Fibroblast of lung (primary cell): ENCODE data around the gene HNF4A. TPM values are rescaled to one million over a fixed set of nuclear protein-coding genes. Genes with fewer than 3 reads are reported as not detected.

Experiments used
- DNase-seq, 2 donors: peaks; one replicate each; pipeline versions ENCODE4 v3.0.0 to v3.0.0-alpha.2; 2010; ENCODE audit warnings: low read depth in 2 of 2
- H2AFZ ChIP-seq: 2 replicates; pipeline ENCODE4 v1.5.1; 2012; ENCODE audit warnings: low read length, control low read depth, inconsistent platforms
- H3K27ac ChIP-seq: 2 replicates; pipeline ENCODE4 v1.5.1; 2011; ENCODE audit warnings: low read length, control low read depth; ENCODE audit not compliant: insufficient read depth
- H3K27me3 ChIP-seq: 2 replicates; pipeline ENCODE4 v1.5.1; 2011; ENCODE audit warnings: mild to moderate bottlenecking, low read length; ENCODE audit not compliant: control insufficient read depth, insufficient read depth
- H3K36me3 ChIP-seq: 2 replicates; pipeline ENCODE4 v1.5.1; 2011; ENCODE audit warnings: low read length; ENCODE audit not compliant: control insufficient read depth, insufficient read depth
- H3K4me1 ChIP-seq: 2 replicates; pipeline ENCODE4 v1.5.1; 2011; ENCODE audit warnings: low read length; ENCODE audit not compliant: control insufficient read depth, insufficient read depth; ENCODE audit errors: extremely low read depth
- H3K4me2 ChIP-seq: 2 replicates; pipeline ENCODE4 v1.5.1; 2011; ENCODE audit warnings: low read length, control low read depth; ENCODE audit not compliant: insufficient read depth; ENCODE audit errors: extremely low read depth
- H3K4me3 ChIP-seq, 4 experiments: fragments of 200-600 bp in 1 of 4; sonication (generic) in 1 of 4; replicated peaks in 1 of 4; 2 replicates each; pipeline ENCODE4 v1.5.1; 2011 to 2016; ENCODE audit warnings: low read length in 4 of 4, low read depth in 3 of 4, mild to moderate bottlenecking in 3 of 4, control low read depth in 2 of 4, inconsistent platforms in 1 of 4, mixed read lengths in 1 of 4; ENCODE audit not compliant: insufficient read depth in 1 of 4; ENCODE audit errors: control extremely low read depth in 1 of 4
- H3K79me2 ChIP-seq: 2 replicates; pipeline ENCODE4 v1.5.1; 2012; ENCODE audit warnings: mild to moderate bottlenecking, low read length, inconsistent platforms; ENCODE audit not compliant: control insufficient read depth, insufficient read depth
- H3K9ac ChIP-seq: 2 replicates; pipeline ENCODE4 v1.5.1; 2011; ENCODE audit warnings: mild to moderate bottlenecking, low read length, control low read depth; ENCODE audit not compliant: insufficient read depth
- H3K9me3 ChIP-seq: 2 replicates; pipeline ENCODE4 v1.5.1; 2012; ENCODE audit warnings: low read depth, low read length; ENCODE audit not compliant: control insufficient read depth, insufficient read depth
- H4K20me1 ChIP-seq: 2 replicates; pipeline ENCODE4 v1.5.1; 2011; ENCODE audit warnings: low read length; ENCODE audit not compliant: control insufficient read depth, insufficient read depth; ENCODE audit errors: extremely low read depth
- CTCF ChIP-seq, 2 donors: IDR thresholded peaks in 1 of 2; conservative IDR thresholded peaks in 1 of 2; 1 replicate in 1 of 2; 2 replicates in 1 of 2; pipeline ENCODE4 v1.5.1; 2011 to 2012; ENCODE audit warnings: low read length in 2 of 2, control low read depth in 1 of 2, inconsistent platforms in 1 of 2, low read depth in 1 of 2, mild to moderate bottlenecking in 1 of 2
- EZH2 ChIP-seq: IDR thresholded peaks from 2 replicates; pipeline ENCODE4 v1.5.1; 2012; ENCODE audit warnings: low read length, control low read depth, mild to moderate bottlenecking; ENCODE audit errors: missing control alignments
- polyA plus RNA-seq, 2 donors: library from polyadenylated mRNA; depleted of rRNA in 1 of 2; stranded (reverse) in 1 of 2; unstranded in 1 of 2; fragments of >200 nt; gene quantifications; 2 replicates each; pipeline ENCODE4 v1.2.1, GENCODE V29; 2011 to 2012; ENCODE audit warnings: missing spikeins in 1 of 2
- total RNA-seq: library from RNA; depleted of rRNA; stranded (reverse); fragments of >200 nt; gene quantifications from 2 replicates; pipeline ENCODE4 v1.2.1, GENCODE V29; 2014

The HNF4A gene
- total and polyA plus RNA-seq, 2 donors (not counting 1 experiment from before 2014, with no cell fraction given), result not detected

GRCh38 chr20:44364780-44365179 is 9.3 kb downstream of the HNF4A start:
- Histone ChIP-seq H3K36me3 (no peaks in the 10 kb centered on the region), H3K4me1 (no peaks in the 10 kb centered on the region), H3K4me2 (no peak overlapping the region), H4K20me1 (no peaks in the 10 kb centered on the region), H2AFZ (no peak overlapping the region), H3K79me2 (no peaks in the 10 kb centered on the region), H3K4me3 (no peak overlapping the region), H3K9me3 (no peaks in the 10 kb centered on the region), H3K27ac (no peak overlapping the region), H3K9ac (no peak overlapping the region), H3K27me3 (peaks cover under 1% of the 10 kb centered on the region)
- no peak for DNase-seq
- no peak for TF ChIP-seq EZH2
- no peak for TF ChIP-seq CTCF (conservative IDR thresholded peaks at IDR 0.05 in 1 of 2, IDR thresholded peaks at IDR 0.05 in 1 of 2; ENCODE audit: low read depth in 1 of 2, low read length in 2 of 2)

GRCh38 chr20:44367746-44368145 is 12.2 kb downstream of the HNF4A start:
- Histone ChIP-seq H3K79me2 (no peaks in the 10 kb centered on the region), H3K4me3 (no peak overlapping the region), H4K20me1 (no peaks in the 10 kb centered on the region), H3K27ac (no peak overlapping the region), H3K4me1 (no peaks in the 10 kb centered on the region), H3K4me2 (no peak overlapping the region), H3K9ac (no peak overlapping the region), H3K27me3 (peaks cover 3% of the 10 kb centered on the region), H3K36me3 (no peaks in the 10 kb centered on the region), H2AFZ (no peak overlapping the region), H3K9me3 (no peaks in the 10 kb centered on the region)
- TF ChIP-seq CTCF (conservative IDR thresholded peaks at IDR 0.05 in 1 of 2, IDR thresholded peaks at IDR 0.05 in 1 of 2; ENCODE audit: low read depth in 1 of 2, low read length in 2 of 2) (no peak), EZH2 (no peak)
- no peak for DNase-seq

GRCh38 chr20:44370639-44371218 is 15.2 kb downstream of the HNF4A start:
- Histone ChIP-seq H3K9me3 (no peaks in the 10 kb centered on the region), H3K79me2 (no peaks in the 10 kb centered on the region), H4K20me1 (no peaks in the 10 kb centered on the region), H3K27ac (no peak overlapping the region), H3K27me3 (peaks cover 4% of the 10 kb centered on the region), H3K4me2 (no peak overlapping the region), H3K9ac (no peak overlapping the region), H3K4me3 (no peak overlapping the region), H3K4me1 (no peaks in the 10 kb centered on the region), H3K36me3 (no peaks in the 10 kb centered on the region), H2AFZ (no peak overlapping the region)
- TF ChIP-seq EZH2 (no peak), CTCF (conservative IDR thresholded peaks at IDR 0.05 in 1 of 2, IDR thresholded peaks at IDR 0.05 in 1 of 2; ENCODE audit: low read depth in 1 of 2, low read length in 2 of 2) (no peak)
- DNase-seq, result no peak
